ENCODE results near the gene AASS.

GRCh38 chr7:122103064-122103463 lies 41.0 kb downstream of the AASS start:
- TF ChIP-seq NR2F2 (IDR thresholded peaks at IDR 0.05), result no peak
- no peak for TF ChIP-seq CTCF (IDR thresholded peaks at IDR 0.05; ENCODE audit: low read depth, low read length, missing input control)
- no peak for TF ChIP-seq RAD21 (IDR thresholded peaks at IDR 0.05)
- no peak for TF ChIP-seq REST (IDR thresholded peaks at IDR 0.05)
- TF ChIP-seq TAF1 (conservative IDR thresholded peaks at IDR 0.05), result no peak
- TF ChIP-seq MAX (IDR thresholded peaks at IDR 0.05), result no peak
- no peak for TF ChIP-seq YY1 (IDR thresholded peaks at IDR 0.05)
- no peak for TF ChIP-seq HNF4G (IDR thresholded peaks at IDR 0.05)
- TF ChIP-seq ZBTB33 (IDR thresholded peaks at IDR 0.05), result no peak
- TF ChIP-seq JUND (IDR thresholded peaks at IDR 0.05), result no peak
- no peak for TF ChIP-seq ATF3 (IDR thresholded peaks at IDR 0.05)
- TF ChIP-seq SP1 (IDR thresholded peaks at IDR 0.05), result no peak
- TF ChIP-seq FOXA2 (IDR thresholded peaks at IDR 0.05), result no peak
- no peak for TF ChIP-seq EGR1 (IDR thresholded peaks at IDR 0.05; ENCODE audit: low read depth in 2 of 2)

All from liver (tissue), 3 donors.